Lung (tissue), 16 donors: Measurements from ENCODE around the gene PPP1R13B. TPM values are rescaled to one million over a fixed set of nuclear protein-coding genes. Genes with fewer than 3 reads are reported as not detected.
A peak's percentile ranks its signal among the peaks of the same experiment; 100 is the strongest.

Experiments
- ATAC-seq: fragments of 200-7000 bp; cut with Tn5 transposase; one replicate; pipeline ENCODE4 v1.9.1; 2020; ENCODE audit warnings: moderate number of reproducible peaks; ENCODE audit not compliant: insufficient read depth, low FRiP score
- DNase-seq, 3 donors: peaks; one replicate each; pipeline ENCODE4 v3.0.0-alpha.2; 2013 to 2017
- H3K27ac ChIP-seq, 2 donors: one replicate each; pipeline ENCODE4 v1.5.1; 2013; ENCODE audit warnings: mild to moderate bottlenecking in 2 of 2, moderate library complexity in 2 of 2, control low read depth in 1 of 2, inconsistent platforms in 1 of 2, low read depth in 1 of 2, low read length in 1 of 2
- H3K27me3 ChIP-seq, 3 donors: one replicate each; pipeline ENCODE4 v1.5.1; 2013; ENCODE audit warnings: low read length in 2 of 3; ENCODE audit not compliant: control insufficient read depth in 3 of 3, insufficient read depth in 3 of 3
- H3K36me3 ChIP-seq, 4 donors: one replicate each; pipeline ENCODE4 v1.5.1; 2013; ENCODE audit warnings: low read length in 4 of 4, mild to moderate bottlenecking in 1 of 4, moderate library complexity in 1 of 4; ENCODE audit not compliant: control insufficient read depth in 4 of 4, insufficient read depth in 4 of 4
- H3K4me1 ChIP-seq, 5 donors: one replicate each; pipeline ENCODE4 v1.5.1; 2013; ENCODE audit warnings: low read length in 5 of 5, mild to moderate bottlenecking in 2 of 5, moderate library complexity in 1 of 5; ENCODE audit not compliant: control insufficient read depth in 5 of 5, insufficient read depth in 5 of 5
- H3K4me3 ChIP-seq: one replicate; pipeline ENCODE4 v1.5.1; 2013; ENCODE audit warnings: mild to moderate bottlenecking, control low read depth, moderate library complexity
- H3K9ac ChIP-seq, 2 donors: one replicate each; pipeline ENCODE4 v1.5.1; 2013; ENCODE audit warnings: low read length in 2 of 2, control low read depth in 1 of 2; ENCODE audit not compliant: insufficient read depth in 1 of 2
- H3K9me3 ChIP-seq, 4 donors: one replicate each; pipeline ENCODE4 v1.5.1; 2013; ENCODE audit warnings: low read length in 3 of 4, mild to moderate bottlenecking in 1 of 4, moderate library complexity in 1 of 4; ENCODE audit not compliant: control insufficient read depth in 4 of 4, insufficient read depth in 3 of 4
- CTCF ChIP-seq: IDR thresholded peaks from 2 replicates; pipeline ENCODE4 v1.5.1; 2012; ENCODE audit warnings: mild to moderate bottlenecking; ENCODE audit errors: control extremely low read depth, extremely low read depth
- WGBS, 2 donors: extraction: QIAGEN DNeasy Blood & Tissue Kit; methylation state at CpG; one replicate each; pipeline ENCODE4 v1.1.7; 2013; 5-methylcytosine and 5-hydroxymethylcytosine counted together
- long read RNA-seq, 5 donors: transcript quantifications; one replicate each; lab custom pipeline, GENCODE V29; 2026
- polyA plus RNA-seq, 2 donors: library from polyadenylated mRNA; stranded (reverse); fragments of 200-250 nt; gene quantifications; one replicate each; pipeline ENCODE4 v1.2.1, GENCODE V29; 2013
- total RNA-seq, 2 donors: library from RNA; depleted of rRNA in 1 of 2; stranded (reverse); fragments of >200 nt in 1 of 2; gene quantifications; one replicate each; pipeline ENCODE4 v1.2.1, GENCODE V29; 2014 to 2021
- donor health status: control.
- donor health status: control.
- donor health status: Bipolar disorder and iron deficiency.
- donor health status: healthy.
- donor health status: DM: yes; HTN: yes; CAD: no.

The PPP1R13B gene, protein sequence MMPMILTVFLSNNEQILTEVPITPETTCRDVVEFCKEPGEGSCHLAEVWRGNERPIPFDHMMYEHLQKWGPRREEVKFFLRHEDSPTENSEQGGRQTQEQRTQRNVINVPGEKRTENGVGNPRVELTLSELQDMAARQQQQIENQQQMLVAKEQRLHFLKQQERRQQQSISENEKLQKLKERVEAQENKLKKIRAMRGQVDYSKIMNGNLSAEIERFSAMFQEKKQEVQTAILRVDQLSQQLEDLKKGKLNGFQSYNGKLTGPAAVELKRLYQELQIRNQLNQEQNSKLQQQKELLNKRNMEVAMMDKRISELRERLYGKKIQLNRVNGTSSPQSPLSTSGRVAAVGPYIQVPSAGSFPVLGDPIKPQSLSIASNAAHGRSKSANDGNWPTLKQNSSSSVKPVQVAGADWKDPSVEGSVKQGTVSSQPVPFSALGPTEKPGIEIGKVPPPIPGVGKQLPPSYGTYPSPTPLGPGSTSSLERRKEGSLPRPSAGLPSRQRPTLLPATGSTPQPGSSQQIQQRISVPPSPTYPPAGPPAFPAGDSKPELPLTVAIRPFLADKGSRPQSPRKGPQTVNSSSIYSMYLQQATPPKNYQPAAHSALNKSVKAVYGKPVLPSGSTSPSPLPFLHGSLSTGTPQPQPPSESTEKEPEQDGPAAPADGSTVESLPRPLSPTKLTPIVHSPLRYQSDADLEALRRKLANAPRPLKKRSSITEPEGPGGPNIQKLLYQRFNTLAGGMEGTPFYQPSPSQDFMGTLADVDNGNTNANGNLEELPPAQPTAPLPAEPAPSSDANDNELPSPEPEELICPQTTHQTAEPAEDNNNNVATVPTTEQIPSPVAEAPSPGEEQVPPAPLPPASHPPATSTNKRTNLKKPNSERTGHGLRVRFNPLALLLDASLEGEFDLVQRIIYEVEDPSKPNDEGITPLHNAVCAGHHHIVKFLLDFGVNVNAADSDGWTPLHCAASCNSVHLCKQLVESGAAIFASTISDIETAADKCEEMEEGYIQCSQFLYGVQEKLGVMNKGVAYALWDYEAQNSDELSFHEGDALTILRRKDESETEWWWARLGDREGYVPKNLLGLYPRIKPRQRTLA
- total RNA-seq (10 to 100 TPM; 47.5 to 66.6 TPM), polyA plus RNA-seq (10 to 100 TPM; 12.0 to 29.2 TPM)
- long read RNA-seq, donor 1, partial matches to known transcripts: 7 of 15 reads
- long read RNA-seq, donor 1, other reads (novel, unspliced or antisense): 0 of 15 reads
- long read RNA-seq, donor 2, partial matches to known transcripts: 6 of 11 reads
- long read RNA-seq, donor 2, other reads (novel, unspliced or antisense): 0 of 11 reads
- long read RNA-seq, donor 3, partial matches to known transcripts: 19 of 26 reads
- long read RNA-seq, donor 3, other reads (novel, unspliced or antisense): 0 of 26 reads
- long read RNA-seq, donor 4, transcript PPP1R13B-210 (2 exons, 3,137 nt): major isoform, 7 of 19 reads
- long read RNA-seq, donor 4, partial matches to known transcripts: 12 of 19 reads
- long read RNA-seq, donor 4, other reads (novel, unspliced or antisense): 0 of 19 reads
- long read RNA-seq, donor 5, transcript PPP1R13B-210 (2 exons, 3,137 nt): major isoform, 7 of 45 reads
- long read RNA-seq, donor 5, partial matches to known transcripts: 33 of 45 reads
- long read RNA-seq, donor 5, other reads (novel, unspliced or antisense): 0 of 45 reads

DNA sequence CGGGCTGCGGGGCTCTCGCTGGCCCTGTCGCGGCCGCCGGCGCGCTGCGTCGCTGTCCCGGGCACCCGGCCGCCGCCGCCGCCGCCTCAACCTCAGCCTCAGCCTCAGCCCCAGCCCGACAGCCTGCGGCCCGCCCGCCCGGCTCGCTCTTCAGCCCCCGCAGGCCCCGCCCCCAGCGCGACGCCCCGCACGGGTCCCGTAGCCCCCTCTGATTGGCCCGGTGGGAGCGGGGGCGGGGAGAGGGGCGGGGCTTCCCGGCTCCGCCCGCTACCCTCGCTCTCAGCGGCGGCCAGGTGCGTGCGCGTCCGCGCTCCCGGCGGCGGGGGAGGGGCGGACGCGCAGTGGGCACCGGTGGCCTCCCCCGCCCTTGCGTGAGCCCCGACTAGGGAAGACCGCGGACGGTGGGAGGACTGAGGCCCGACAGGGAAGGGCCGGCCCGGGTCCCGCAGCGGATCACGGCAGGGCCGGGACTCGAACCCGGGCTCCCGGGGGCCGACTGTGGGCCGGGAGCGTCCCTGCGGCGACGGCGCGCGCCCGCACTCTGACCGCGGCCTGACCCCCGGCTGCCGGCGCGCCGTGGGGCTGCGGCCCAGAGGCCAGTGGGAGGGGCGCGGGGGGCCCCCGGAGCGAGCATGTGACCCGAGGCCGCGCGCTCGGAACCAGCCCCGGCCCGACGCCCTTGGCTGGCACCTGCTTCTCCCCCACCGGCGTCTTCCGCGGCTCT is at the start of gene PPP1R13B:
Gene PPP1R13B (minus strand): TSS at position 125 of the 724 bp plus-strand sequence. CDS start 268 bp downstream, outside the sequence.
- DNase-seq (peak; percentile 90 to 95 (median 93)), ATAC-seq (peak; percentile 97)
- TF ChIP-seq CTCF: no peak
- H3K4me3 ChIP-seq: peak within 1 kb of the TSS; percentile 91
- WGBS, 2 donors: 0 to 1% methylated on average over 29 to 104 of the region's 104 CpGs
- H3K9me3 ChIP-seq: no peaks in the 10 kb centered on the region
- peaks cover 0 to 4% (median under 1%) of the 10 kb centered on the region in 4 donors for H3K36me3 ChIP-seq
- peak within 1 kb of the TSS; percentile 93 to 94 for H3K27ac ChIP-seq
- H3K4me1 ChIP-seq: peaks cover 0 to 12% (median 8%) of the 10 kb centered on the region in 5 donors
- peak within 1 kb of the TSS in 1 of 2 donors; percentile 85 for H3K9ac ChIP-seq
- peaks cover 0 to 23% (median 17%) of the 10 kb centered on the region in 3 donors for H3K27me3 ChIP-seq

DNA sequence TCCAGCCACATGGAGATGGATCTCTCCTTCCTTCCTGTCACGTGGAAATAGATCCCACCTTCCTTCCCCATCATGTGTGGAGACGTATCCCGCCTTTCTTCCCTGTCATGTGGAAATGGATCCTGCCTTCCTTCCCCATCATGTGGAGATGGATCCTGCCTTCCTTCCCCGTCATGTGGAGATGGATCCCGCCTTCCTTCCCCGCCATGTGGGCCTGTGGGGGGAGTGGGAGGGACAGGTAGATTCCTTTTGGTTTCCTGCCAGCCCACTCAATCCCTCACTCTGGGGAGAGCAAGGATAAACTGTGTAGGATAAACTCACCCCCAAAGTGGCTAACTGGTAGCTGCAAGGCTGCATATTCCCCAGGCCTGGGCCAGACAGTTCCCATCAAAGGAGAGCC is 49.2 kb upstream of the PPP1R13B start:
- DNase-seq: no peak
- H3K9me3 ChIP-seq: no peaks in the 10 kb centered on the region
- H3K27me3 ChIP-seq: no peaks in the 10 kb centered on the region
- TF ChIP-seq CTCF: no peak
- 75 to 76% methylated on average over 6 of the region's 6 CpGs for whole genome bisulfite sequencing, 2 donors
- no peak overlapping the region for H3K27ac ChIP-seq
- H3K9ac ChIP-seq: no peak overlapping the region
- no peak for ATAC-seq
- H3K36me3 ChIP-seq: no peaks in the 10 kb centered on the region
- H3K4me3 ChIP-seq: no peak overlapping the region
- H3K4me1 ChIP-seq: peaks cover 0 to 4% (median 0%) of the 10 kb centered on the region in 5 donors

GRCh38 chr14:103894723-103895059 is 47.3 kb upstream of the PPP1R13B start:
- no peak for ATAC-seq
- H3K4me3 ChIP-seq: no peak overlapping the region
- WGBS, 2 donors: 75 to 79% methylated on average over 7 of the region's 7 CpGs
- peaks cover 0 to 14% (median 4%) of the 10 kb centered on the region in 5 donors for H3K4me1 ChIP-seq
- no peak for TF ChIP-seq CTCF
- H3K9me3 ChIP-seq: no peaks in the 10 kb centered on the region
- no peaks in the 10 kb centered on the region for H3K27me3 ChIP-seq
- no peaks in the 10 kb centered on the region for H3K36me3 ChIP-seq
- no peak for DNase-seq
- no peak overlapping the region for H3K9ac ChIP-seq
- no peak overlapping the region for H3K27ac ChIP-seq
